GM18907 (cell line): ENCODE data around the gene HES5.

Experiments used
- ATAC-seq: cut with Tn5 transposase; IDR thresholded peaks from one replicate; pipeline ENCODE4 v1.9.1; 2021; ENCODE audit warnings: mild to moderate bottlenecking, moderate library complexity; ENCODE audit not compliant: unreplicated experiment

Gene HES5

GRCh38 chr1:2483026-2483425 is 47.0 kb downstream of the HES5 start:
- no peak for ATAC-seq

- ATAC-seq, result no peak
These were observed 47.5 kb downstream of the HES5 start for GRCh38 chr1:2482588-2482987.

- ATAC-seq, result no peak
These were observed 48.2 kb downstream of the HES5 start for GRCh38 chr1:2481885-2482284.

DNA sequence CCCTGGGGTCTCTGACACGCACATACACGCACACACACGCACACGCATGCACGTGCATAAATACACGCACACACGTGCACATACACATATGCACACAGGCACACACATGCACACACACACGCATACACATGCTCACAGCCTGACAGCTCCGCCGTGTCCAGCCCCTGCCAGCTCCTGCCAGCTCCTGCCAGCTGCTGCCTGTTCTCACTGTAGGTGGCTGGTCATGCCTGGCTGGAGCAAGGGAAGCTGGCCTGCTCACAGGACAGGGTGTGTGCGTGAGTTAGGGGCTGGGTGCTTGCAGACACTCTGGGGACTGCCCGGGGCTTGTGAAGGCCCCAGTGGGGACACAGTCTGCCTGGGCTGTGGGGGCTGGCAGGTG is 49.1 kb downstream of the HES5 start:
- no peak for ATAC-seq

DNA sequence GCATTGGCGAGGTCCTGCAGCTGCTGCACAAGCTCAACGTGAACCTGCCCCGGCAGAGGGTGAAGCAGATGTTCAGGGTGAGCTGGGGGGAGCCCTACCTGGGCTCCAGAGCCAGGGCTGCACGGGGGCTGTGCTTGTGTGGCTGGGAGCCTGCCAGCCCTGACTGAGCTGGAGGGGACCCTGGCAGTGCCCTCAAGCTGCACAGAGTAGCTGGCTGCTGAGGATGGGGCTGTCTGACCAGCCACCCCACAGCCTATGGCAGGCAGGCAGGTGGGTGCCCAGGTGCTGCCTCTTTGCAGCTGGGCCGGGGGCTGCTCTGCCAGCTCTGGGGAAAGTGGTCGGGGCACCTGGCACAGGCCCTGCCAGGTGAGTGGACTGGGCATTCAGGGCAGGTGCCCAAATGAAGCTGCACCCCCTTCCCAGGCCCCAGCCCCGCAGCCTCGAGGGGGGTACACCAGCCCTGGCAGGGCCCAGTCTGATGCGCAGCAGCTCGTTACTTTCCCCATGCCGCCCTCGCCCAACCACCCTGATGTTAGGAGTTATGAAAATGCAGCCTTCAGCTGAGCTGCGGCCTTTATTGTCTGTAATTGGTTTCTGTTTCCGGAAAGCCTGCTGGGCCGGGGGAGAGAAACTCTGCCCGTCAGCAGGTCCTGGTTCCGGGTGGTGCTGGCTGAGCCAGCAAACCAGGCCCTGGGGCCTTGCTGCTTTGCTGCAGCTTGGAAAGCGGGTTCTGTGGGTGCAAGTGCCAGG is 49.7 kb downstream of the HES5 start:
- no peak for ATAC-seq

- ATAC-seq, result no peak
These were observed 50.4 kb downstream of the HES5 start for GRCh38 chr1:2479618-2480017.

GRCh38 chr1:2479186-2479585 is 50.9 kb downstream of the HES5 start:
- ATAC-seq, result no peak
